ENCODE results near the gene HOXB5.

The HOXB5 gene

DNA sequence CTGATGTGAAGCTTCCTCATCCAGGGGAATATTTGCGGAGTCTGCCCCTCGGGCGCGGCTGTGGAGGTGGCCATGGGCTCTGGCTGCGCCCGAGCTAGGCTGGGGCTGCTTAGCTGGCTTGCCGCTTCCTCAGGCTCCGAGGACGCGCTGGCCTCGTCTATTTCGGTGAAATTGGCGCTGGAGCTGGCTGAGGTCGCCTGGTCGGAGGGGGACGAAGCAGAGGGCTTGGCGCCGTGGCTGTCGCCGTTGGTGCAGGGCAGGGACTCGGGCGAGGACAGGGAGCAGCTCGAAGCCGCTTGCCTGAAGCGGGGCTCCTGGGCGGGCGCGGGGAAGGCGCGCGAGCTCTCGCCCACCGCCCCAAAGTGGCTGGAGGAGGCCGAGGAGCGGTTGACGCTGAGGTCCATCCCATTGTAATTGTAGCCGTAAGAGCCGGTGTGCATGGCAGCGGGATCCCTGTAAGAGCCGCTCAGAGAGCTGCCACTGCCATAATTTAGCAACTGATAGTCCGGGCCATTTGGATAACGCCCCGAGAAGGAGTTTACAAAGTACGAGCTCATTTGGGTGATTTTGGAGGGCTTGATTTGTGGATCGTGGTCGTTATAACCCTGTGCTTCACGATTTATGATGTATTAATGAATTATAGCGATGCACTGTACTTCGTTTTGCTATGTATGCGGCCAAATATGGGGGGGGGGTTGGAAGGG, at the start of gene HOXB5:
TSS of gene HOXB5 (minus strand) at position 654 of the 704 bp plus-strand sequence. CDS start at position 557, 97 bp downstream.
- no peak for DNase-seq

DNA sequence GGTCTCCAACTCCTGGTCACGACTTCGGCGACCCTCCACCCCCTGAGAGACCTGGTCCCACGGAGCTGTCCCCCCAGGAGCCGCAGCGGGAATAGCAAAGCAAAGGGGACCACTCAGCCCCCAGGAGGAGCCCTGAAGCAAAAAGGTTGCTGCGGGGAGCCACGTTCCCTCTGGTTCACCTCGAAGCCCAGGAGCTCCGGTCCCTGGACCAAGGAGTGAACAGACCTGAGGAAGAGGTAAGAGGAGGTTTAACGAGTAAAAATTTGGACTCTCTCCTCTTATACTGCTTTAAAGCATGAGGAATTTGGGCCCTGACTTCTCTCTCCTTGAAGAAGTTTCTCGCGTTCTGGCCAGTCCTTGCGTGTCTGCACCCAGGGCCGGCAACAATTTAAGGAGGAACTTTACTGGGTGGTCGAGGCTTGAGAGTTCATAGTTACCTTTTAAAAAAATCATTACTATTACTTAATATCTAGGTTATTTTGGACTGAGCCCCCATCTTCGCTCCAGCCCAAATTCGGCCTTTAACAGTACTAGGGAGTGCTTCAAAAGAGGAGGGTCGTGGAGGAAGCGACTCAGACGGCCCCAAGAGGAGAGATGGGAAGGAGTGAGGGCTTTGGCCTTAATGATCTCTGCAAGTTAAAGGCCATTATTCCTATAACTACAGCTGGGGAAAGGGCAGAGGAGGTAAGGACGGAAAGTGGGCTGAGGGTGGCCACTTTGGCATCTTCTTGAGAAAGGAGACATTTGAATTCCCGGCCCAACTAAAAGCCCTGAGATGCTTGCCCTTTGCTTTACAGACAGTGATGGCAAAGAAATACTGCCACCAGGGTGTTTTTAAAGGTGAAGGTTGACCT, 49.5 kb upstream of the HOXB5 start:
- DNase-seq = no peak

DNA sequence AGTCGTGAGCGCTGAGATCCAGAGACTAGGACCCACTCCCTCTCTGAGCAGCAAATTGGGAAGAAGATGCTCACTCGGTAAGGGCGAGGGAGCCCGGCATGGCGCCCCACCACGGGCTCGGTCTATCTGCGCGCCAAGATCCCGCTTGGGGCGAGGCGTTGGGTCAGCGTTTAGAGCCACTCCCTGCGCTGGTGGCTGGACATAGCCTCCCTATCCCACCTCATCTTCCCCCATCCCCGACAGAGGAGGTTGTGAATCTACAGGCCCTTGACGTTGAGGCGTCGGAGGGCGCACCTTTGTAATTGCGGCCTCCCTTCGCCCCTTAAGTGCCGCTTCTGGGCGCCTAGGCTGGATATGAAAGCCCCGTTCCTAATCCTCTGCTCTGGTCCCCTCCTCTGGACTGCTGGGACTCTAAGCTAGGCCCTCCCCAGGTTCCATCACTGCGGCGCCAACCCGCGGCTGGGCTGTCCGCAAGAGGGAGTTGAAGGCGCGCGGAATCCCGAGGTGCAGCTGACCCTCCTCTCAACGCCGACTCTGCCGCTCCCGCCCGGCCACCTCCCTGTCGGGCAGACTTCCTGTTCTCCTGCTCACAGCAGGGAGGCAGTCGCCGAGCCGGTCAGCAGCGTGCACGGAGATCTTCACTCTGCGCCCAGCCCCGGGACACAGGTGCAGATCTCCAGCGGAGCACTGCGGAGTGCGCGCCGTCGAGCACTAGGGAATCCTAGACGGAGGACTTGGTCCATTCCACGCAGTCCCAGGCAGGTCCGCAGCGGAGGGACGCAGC, 48.7 kb upstream of the HOXB5 start:
- no peak for DNase-seq

DNA sequence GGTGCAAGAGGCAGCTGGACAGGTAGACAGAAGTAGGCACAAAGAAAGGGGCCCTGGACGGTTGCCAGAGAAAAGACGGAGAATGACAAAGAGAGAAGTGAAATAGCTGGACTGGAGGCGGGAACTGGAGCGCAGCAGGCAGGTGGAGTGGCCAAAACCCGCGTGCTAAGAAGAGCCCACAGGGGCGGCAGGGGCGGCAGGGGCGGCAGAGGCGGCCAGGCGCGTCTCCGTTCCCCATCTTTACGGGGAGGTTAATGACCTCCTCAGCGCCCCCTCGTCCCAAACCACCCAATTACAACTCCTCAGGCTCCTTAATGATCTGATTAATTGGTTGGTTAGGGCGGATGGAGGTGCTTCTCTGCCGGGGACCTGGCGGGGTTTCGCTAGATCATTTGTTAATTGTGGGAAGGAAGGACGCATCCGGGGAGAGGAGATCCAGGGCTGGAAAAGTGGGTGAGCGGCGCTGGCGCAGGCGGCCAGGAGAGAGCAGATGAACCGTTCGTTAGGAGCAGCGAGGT, 48.0 kb upstream of the HOXB5 start:
- DNase-seq = no peak

DNA sequence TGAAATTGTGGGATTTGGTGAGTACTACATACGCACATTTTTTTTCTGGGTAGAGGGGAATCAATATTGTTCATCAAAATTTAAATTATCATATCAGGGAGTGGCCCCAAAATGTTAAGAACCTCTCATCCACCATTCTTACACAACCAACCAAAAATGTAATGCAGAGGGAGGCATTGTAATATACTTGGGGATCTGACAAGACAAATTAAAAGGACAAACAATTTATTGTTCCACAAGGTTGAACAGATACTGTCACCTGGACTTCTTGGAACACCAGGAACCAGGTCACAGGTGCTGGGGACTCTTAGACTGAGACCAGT, 47.2 kb upstream of the HOXB5 start:
- DNase-seq = no peak

DNA sequence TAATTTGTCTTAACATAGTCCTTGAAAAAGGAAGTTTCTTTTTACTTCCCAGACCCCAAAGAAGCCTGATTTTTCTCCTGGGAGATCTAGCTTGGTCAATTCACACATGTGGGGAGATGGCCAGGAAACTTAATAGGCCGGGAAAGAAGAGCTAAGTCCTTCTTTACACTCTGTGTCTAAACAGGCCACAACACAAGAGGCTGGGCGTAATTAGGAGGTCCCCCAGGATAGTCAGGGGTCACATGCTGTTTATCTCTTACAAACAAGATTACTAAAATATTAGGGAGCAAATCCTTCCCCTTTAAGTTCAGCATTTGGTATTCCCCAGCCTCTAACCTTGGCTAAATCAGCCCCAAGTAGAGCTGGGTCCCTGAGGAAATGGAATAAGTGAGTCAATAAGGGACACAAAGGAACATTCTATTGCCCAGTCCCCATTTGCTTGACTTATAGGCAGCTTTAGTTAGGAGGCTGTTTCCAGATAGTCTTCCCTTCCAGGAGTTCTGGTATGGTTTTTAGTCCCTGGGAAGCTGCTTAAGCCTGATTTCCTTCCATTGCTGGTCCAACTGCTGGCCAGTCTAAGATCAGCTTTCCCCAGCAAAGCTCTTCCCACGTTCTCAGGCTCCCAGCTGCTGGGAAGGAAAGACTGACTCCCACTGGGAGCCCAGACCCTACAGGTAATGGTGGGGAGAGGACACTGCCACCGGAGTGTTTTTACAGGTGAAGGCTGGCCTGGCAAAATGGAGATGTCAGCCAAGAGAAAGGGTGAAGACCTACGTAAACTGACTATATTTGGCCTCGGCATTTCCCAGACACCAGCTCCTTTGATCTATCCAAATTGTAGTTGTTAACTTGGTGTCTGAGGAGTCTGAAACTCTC, 46.6 kb upstream of the HOXB5 start:
- no peak for DNase-seq

DNA sequence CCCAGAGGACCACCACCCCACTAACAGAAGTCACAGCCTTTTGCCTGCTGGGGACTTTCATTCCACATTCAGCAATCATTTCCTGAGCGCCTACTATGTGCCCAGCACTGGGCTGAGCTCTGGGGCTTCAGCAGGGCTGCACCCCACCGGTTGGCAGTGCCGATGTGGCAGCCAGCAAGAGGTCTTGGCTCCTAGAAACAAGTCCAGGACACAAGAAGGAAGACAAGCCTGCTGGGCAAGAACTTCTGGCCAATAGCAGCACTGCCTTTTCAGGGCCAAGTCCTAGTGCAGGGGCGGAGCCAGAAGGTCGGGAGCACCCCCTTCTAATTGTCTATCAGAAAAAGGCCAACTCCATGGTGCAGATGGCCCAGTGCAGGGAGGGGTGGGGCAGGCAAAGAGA, 45.6 kb upstream of the HOXB5 start:
- no peak for DNase-seq

DNA sequence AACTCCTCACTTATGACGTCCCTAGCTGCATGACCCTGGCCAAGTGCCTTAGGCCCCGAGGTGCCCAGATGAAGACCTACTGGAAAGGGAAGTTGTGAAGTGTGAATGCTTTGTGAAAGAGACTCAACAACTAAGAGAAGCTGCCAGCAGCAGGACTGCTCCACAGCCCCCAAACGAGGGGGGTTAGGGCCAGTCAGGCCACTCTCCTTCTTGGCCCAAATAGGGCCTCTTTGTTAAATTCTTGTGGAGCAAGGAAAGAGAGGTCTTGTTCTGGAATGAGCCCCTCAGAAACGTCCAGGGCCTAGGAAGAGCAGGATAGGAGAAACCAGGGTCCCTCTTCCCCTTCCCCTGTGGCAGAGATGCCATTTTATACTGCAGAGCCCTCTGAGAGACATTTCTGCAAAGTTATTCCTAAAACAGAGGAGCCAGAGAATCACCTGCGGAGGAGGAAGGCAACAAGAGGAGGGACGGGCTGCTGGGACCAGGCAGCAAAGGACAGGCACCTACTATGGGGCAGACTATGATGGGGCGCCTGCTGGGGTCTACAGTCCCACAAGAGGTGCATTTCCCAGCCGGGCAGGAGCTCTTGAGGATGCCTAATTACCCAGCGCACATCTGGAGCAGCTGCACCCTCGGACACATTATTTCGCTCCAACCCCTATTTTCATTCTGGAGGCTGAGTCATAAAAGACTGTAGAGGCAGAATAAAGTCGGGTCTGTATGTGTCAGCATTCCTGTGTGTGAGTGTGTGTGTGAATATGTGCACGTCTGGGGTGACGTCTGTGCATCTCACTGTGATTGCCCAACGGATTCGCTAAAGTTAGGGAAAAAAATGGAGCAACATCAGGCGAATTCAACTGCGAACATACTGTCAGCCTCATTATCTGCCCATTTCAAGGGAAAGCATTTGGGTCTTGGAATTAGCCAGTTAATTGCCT, 44.0 kb upstream of the HOXB5 start:
- no peak for DNase-seq

DNA sequence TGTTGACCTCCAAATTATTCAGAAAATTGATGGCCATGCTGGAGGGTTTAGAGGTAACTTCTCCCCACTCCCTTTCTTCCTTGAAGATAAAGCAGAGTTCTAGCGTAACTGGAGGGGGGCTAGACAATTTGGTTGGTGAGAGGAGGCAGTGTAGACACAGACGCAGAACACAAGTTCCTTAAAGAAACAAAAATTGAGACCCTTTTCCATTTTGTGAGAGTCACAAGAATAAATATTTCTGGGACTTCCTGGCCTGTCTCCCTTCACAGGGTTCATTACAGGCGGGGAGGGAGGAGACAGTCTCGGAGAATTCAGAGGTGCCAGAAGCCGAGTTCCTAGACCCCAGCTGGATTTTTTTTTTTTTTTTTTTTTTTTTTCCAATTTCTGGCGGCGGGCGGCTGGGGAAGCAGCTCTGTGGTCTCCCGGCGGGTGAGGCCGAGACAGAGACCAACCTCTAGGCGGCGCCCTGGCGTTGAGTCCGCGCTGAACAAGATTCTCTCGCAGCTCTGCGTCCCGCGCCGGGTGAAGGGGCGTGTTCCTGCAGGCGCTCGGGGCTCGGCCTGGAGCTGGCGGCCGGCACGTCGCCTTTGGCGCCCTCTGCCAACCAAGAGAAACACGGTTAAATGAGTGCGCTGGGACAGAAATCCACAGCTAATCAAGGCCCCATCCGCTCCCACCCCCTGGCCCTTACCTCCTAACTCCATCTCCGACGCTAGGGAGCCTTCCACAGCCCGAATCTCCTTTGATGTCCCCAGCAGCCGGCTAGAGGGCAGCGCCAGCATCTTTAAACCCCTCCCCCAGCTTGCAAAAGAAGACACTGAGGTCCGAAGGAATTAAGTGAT, 42.8 kb upstream of the HOXB5 start:
- DNase-seq = peak; percentile 28 to 58

DNA sequence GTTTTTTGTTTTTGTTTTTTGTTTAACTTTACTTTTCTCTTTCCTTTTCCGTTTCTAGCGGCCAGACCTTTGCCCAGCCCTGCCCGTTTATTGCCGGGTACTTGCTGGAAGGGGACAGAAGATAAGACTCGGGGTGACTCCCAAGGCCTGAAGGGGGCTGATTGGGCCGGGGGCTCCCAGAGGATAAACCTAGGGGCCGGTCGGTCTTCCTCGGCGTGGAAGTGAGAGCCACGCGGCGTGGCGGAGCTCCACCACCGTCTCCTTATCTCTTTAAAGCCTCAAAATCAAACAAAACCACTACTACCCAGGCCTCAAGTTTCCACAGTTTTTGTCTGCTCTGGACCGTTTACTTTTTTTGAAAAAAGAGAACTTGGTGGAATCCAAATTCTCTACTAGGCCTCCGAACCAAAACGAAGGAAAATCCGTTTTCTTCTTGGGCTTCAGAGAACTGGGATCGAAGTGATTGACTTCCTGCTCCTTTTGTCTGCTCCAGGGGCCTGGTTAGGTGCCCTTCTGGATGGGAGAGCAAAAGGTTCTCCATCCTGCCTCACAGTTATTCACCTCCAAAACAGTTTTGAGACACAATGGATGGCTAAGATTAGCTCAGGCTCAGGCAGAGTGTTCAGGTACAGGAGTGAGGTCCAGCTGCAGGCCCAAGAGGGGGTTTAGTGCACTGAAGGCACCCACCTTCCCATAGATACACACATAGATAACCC, 41.1 kb upstream of the HOXB5 start:
- DNase-seq = no peak

DNA sequence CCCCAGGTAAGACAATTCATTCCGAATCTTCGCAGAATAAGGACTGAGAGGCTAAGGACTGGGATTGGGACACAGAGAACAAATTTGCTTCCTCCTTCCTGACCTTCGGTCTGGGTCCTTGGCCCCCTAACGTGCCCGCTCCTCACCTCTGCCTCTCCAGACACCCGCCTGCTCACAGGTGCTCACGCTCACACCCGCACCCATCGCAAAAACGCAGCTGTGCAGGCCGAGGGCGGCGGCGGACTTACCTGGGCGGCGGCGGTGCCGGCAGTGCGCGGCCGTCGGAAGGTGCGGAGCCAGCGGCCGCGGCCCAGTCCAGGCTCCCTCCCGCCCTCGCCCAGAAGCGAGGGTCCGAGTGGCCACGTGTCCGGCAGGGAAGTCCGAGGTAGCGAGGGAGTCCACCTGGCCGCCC, 39.7 kb upstream of the HOXB5 start:
- DNase-seq = no peak

DNA sequence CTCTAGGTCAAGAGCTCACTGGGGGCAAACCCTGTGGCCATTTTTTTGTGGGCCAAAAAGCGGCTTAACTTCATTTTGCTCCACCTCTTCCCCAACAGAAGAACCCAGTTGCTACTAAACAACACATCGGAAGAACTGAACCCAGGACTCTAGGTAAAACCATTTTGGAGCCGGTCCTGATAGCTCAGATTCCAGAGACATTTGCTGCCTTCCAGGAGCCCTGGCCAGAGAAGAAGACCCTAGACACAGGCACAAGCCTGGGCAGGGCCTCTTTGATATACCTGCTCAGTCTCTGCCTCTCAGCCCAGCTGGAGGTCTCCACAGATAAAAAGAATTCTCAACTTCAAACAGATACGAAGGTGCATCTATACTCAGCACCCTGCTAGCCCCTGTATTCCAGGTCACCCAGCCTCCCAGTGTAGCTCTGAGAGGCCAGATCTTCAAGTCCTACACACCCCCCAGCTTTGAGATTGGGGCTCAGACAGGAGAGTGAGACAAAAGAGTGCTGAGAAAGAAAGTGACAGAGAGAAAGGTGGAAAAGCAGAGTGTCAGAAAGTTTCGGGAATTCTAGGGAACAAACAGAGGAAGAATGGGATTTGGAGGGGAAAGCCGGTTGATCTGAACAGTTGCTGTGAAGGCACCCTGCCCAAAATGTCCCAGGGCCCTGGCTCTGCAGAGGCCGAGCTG, 39.1 kb upstream of the HOXB5 start:
- no peak for DNase-seq

DNA sequence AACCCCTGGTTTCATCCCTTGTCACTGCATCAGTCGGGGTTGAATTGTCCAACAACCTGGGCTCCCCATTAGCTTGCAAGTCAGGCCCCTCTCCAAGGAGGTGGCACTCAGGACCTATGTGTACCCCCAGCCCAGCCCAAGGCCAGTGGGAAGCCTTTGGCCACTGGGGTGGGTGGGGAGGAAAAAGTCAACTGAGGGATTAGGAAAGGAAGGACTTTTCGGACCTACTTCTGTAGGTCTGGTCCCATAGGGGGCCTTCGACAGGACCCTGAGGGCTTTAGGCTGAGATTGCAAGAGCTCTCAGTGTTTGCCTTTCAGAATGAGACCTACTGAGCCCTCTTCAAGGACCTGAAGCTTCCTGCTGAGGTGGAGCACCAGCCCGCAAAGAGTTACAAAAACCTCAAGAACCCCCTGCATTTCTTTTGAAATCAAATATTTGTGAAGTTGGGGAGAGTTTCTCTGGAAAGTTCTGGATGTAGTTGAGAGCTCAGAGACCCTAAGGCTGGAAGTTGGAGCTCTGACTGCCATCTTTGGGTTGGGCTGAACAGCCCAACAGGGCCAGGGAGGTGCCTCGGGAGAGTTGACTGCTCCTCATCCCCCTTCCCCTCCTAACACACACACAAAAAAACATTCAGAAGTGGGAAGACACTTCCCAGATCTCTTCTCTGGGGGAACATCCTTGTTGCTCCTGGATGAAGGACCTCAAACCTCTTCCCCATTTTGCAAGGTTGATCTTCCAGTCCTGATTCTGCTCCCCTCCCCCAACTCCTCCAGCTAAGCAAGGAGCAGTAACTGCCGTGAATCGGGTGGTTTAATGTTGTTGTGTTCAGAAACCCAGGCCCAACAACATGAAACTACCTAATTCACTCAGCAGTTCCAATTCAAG, 38.4 kb upstream of the HOXB5 start:
- no peak for DNase-seq

DNA sequence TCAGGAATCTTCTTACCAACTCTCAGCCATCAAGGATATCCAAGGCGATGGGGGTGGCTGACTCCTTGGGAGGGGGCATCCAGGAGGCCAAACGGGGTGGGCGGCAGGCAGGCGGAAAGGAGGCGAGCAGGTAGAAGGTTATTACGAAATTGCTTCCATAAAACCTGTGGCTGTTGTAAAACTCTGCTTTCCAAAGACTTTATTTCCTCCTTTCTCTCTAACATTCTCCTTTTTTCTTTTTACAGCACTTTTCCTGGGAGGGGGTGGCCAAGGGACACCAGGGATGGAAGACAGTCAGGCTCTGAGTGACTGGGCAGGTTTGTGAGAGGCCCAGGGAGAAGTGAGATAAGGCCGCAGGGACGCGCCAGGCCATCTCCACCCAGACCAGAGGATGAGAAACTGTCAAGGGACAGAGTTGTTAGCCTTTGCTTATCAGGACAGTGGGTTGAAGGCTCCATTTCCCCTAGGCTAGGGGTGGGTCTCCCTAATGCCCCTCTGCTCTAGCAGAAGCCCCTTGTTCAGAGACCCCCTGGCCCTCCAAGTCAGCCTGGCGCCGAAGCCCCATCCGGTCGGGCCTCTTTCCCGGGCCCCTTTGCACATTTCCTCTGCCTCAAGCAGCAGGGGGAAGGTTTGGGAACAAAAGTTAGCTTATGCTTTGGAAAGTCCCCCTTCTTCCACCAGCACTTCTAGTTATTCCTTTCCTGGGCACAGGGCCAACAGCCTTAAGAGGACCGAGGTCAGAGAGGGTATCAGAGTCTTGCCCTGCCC, 37.5 kb upstream of the HOXB5 start:
- no peak for DNase-seq

DNA sequence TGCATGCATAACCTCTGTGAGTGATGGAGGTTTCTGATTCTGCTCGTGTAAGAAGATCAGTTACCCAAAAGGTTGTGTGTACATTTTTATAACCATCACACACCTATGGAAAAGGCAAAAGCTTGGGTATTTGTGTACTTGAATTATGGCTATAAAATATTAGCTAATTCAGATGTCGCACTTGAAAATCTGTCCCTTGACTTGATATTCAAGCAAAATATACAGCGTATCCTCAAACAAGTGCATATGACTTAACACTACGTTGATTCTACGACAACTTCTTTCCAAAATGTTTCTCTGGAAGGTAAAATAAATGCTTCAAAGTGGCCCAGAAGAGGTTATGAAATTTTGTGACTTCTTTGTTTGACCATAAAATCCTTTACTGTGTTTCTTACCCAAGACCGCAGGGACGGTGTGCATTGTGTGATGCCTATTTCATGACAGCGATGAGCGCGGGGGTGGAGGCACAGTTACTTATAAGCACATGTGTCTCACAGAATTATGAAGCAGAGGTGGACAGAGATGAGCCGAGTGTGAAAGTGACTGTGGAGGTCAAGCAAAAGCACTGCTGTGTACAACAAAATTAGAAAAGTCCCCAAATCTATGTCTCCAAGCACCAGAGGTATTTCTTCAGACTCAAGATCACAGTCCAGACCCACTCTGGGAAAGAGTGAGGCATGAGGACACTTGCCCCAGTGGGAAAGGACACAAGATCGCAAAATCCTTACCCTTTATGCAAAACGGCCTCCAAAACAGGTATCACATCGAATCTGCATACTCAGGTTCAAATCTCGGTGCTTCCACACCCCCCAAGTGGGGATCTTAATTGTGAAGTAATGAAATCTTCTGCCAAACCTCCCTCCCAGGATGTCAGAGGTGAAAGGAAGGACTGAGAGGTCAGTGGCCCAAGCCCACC, 36.7 kb upstream of the HOXB5 start:
- DNase-seq = no peak

DNA sequence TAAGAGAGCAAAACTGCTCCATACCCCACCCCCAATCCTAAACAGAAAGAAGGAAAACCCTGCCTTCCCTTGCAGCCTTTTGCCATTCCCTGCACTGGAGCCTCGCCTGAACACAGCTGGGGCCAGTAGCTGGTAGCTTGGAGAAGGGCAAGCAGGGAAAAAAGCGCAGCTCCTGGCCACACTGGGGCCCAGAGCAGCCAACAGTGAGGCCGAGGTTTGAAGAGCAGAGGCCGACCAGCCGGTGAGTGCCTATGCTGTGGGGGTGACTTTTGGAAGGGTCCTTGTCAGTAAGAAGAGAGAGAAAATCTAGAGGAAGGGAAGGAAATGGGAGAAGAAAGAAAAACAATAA, 35.8 kb upstream of the HOXB5 start:
- no peak for DNase-seq

Data from inflammatory macrophage treated with lipopolysaccharide for 1 hour (primary cell).